ENCODE data around the gene LCT. TPM values are rescaled to one million over a fixed set of nuclear protein-coding genes. Genes with fewer than 3 reads are reported as not detected.

LCT gene
- polyA plus RNA-seq, 1 of the 3 experiments (the other 2 are of a cell fraction): not detected

- Histone ChIP-seq H3K27ac (ENCODE audit: low read depth in 2 of 2, low read length in 1 of 2) (no peak overlapping the region), H2AFZ (ENCODE audit: low read depth) (no peak overlapping the region), H3K27me3 (ENCODE audit: insufficient read depth) (no peaks in the 10 kb centered on the region), H3F3A (replicated peaks; ENCODE audit: insufficient read depth) (peaks cover 3% of the 10 kb centered on the region), H3K79me2 (ENCODE audit: insufficient read depth) (no peaks in the 10 kb centered on the region), H3K9ac (no peak overlapping the region), H3K4me1 (ENCODE audit: control insufficient read depth in 1 of 2, insufficient read depth in 2 of 2, low read depth in 1 of 2, low read length in 1 of 2) (no peaks in the 10 kb centered on the region), H3K4me2 (no peak overlapping the region), H3K9me3 (no peaks in the 10 kb centered on the region), H4K20me1 (ENCODE audit: insufficient read depth) (no peaks in the 10 kb centered on the region), H3K36me3 (replicated peaks in 1 of 2; ENCODE audit: control insufficient read depth in 1 of 2, insufficient read depth in 2 of 2, low read length in 1 of 2) (peaks cover 46 to 47% of the 10 kb centered on the region in 2 experiments), H3K4me3 (ENCODE audit: low read depth in 2 of 2, low read length in 1 of 2) (no peak overlapping the region), H3K9me2 (no peaks in the 10 kb centered on the region)
- CTCF ChIA-PET: interaction anchor here (1.7 kb wide), 1 partner anchor 859 kb away, joined by 5 read pairs; no protein-coding TSS in a partner anchor
- no peak for DNase-seq
- TF ChIP-seq IRF3 (IDR thresholded peaks at IDR 0.05; ENCODE audit: low read depth, low read length) (no peak), FOXM1 (IDR thresholded peaks at IDR 0.05; ENCODE audit: low read depth) (no peak), POLR2AphosphoS5 (IDR thresholded peaks at IDR 0.05; ENCODE audit: low read depth, low read length) (no peak), MEF2A (IDR thresholded peaks at IDR 0.05; ENCODE audit: borderline replicate concordance, low read depth) (no peak), EP300 (IDR thresholded peaks at IDR 0.05; ENCODE audit: borderline replicate concordance in 1 of 2, low read depth in 1 of 2, low read length in 1 of 2) (no peak), USF2 (IDR thresholded peaks at IDR 0.05; ENCODE audit: borderline replicate concordance, low read depth, low read length) (no peak), ELF1 (IDR thresholded peaks at IDR 0.05) (no peak), RAD21 (IDR thresholded peaks at IDR 0.05; ENCODE audit: low read length) (no peak), RFX5 (IDR thresholded peaks at IDR 0.05; ENCODE audit: low read length) (no peak)
- 88% methylated on average over 4 of the region's 4 CpGs for WGBS (ENCODE audit: low lambda C conversion rate)
- POLR2A ChIA-PET: no interaction called here
Observed at GRCh38 chr2:135862718-135863117, 25.7 kb upstream of the LCT start.

GRCh38 chr2:135853401-135853800 lies 16.4 kb upstream of the LCT start:
- Histone ChIP-seq H3K4me1 (ENCODE audit: control insufficient read depth in 1 of 2, insufficient read depth in 2 of 2, low read depth in 1 of 2, low read length in 1 of 2) (no peaks in the 10 kb centered on the region), H2AFZ (ENCODE audit: low read depth) (no peak overlapping the region), H4K20me1 (ENCODE audit: insufficient read depth) (no peaks in the 10 kb centered on the region), H3K27ac (ENCODE audit: low read depth in 2 of 2, low read length in 1 of 2) (no peak overlapping the region), H3K36me3 (replicated peaks in 1 of 2; ENCODE audit: control insufficient read depth in 1 of 2, insufficient read depth in 2 of 2, low read length in 1 of 2) (peaks cover 22 to 47% of the 10 kb centered on the region in 2 experiments), H3F3A (replicated peaks; ENCODE audit: insufficient read depth) (peaks cover 5% of the 10 kb centered on the region), H3K9ac (no peak overlapping the region), H3K79me2 (ENCODE audit: insufficient read depth) (no peaks in the 10 kb centered on the region; the same call in 1 of the 2 replicates), H3K27me3 (ENCODE audit: insufficient read depth) (no peaks in the 10 kb centered on the region), H3K9me3 (no peaks in the 10 kb centered on the region), H3K9me2 (no peaks in the 10 kb centered on the region), H3K4me2 (no peak overlapping the region), H3K4me3 (ENCODE audit: low read depth in 2 of 2, low read length in 1 of 2) (no peak overlapping the region)
- CTCF ChIA-PET: interaction anchor here (0.6 kb wide), 1 partner anchor 523 kb away, joined by 3 read pairs; no protein-coding TSS in a partner anchor
- DNase-seq: no peak
- TF ChIP-seq EP300 (IDR thresholded peaks at IDR 0.05; ENCODE audit: borderline replicate concordance in 1 of 2, low read depth in 1 of 2, low read length in 1 of 2) (no peak), REST (IDR thresholded peaks at IDR 0.05; ENCODE audit: low read depth, low read length) (no peak), USF1 (IDR thresholded peaks at IDR 0.05; ENCODE audit: borderline replicate concordance, low read depth) (no peak)
- POLR2A ChIA-PET: no interaction called here

All from SK-N-SH (cell line).